Activated CD4-positive, alpha-beta T cell treated with anti-CD3 and anti-CD28 coated beads for 36 hours (primary cell): ENCODE results near the gene CEMP1. TPM values are rescaled to one million over a fixed set of nuclear protein-coding genes. Genes with fewer than 3 reads are reported as not detected.

ENCODE experiments used
- ATAC-seq: fragments of 200-7000 bp; cut with Tn5 transposase; one replicate; pipeline ENCODE4 v1.10.0; 2021; ENCODE audit warnings: mild to moderate bottlenecking, moderate library complexity
- CTCF ChIA-PET: fragments of 350-600 bp; sonication (Branson Sonifier 250); formaldehyde crosslinking; loops from one replicate; lab custom pipeline; 2021; ENCODE audit warnings: antibody characterized with exemption; lab: Charles Lee
- POLR2A ChIA-PET: fragments of 350-600 bp; sonication (Branson Sonifier 250); formaldehyde crosslinking; loops from one replicate; lab custom pipeline; 2021; ENCODE audit warnings: antibody characterized with exemption, inconsistent platforms; lab: Charles Lee
- DNase-seq: peaks from one replicate; pipeline ENCODE4 v3.0.0-alpha.2; 2020
- H3K27ac Mint-ChIP-seq: one replicate; pipeline ENCODE4 v1.8.0; 2021; ENCODE audit warnings: mixed read lengths
- H3K27me3 Mint-ChIP-seq: one replicate; pipeline ENCODE4 v1.8.0; 2021; ENCODE audit warnings: mixed read lengths
- H3K36me3 Mint-ChIP-seq: one replicate; pipeline ENCODE4 v1.8.0; 2021; ENCODE audit warnings: low read depth, mixed read lengths
- H3K4me1 Mint-ChIP-seq: one replicate; pipeline ENCODE4 v1.8.0; 2021; ENCODE audit warnings: mixed read lengths
- H3K4me3 Mint-ChIP-seq: one replicate; pipeline ENCODE4 v1.8.0; 2021; ENCODE audit warnings: mild to moderate bottlenecking, moderate library complexity, mixed read lengths
- H3K9me3 Mint-ChIP-seq: one replicate; pipeline ENCODE4 v1.8.0; 2021; ENCODE audit warnings: low read depth, mixed read lengths
- intact Hi-C, 2 experiments: fragments of 100-400 bp; cut with DNase I in 1 of 2; cut with micrococcal nuclease in 1 of 2; formaldehyde crosslinking; loops; one replicate each; pipeline versions ENCODE4 v1.14.2 to v1.15.1; 2022 to 2024; cut with DNase I, micrococcal nuclease
- total RNA-seq, 2 experiments: library from RNA; stranded (reverse); gene quantifications; one replicate each; pipeline ENCODE4 v1.2.3, GENCODE V29; 2021

CEMP1 gene
- total RNA-seq, 2 experiments from 2014 or later = not detected

DNA sequence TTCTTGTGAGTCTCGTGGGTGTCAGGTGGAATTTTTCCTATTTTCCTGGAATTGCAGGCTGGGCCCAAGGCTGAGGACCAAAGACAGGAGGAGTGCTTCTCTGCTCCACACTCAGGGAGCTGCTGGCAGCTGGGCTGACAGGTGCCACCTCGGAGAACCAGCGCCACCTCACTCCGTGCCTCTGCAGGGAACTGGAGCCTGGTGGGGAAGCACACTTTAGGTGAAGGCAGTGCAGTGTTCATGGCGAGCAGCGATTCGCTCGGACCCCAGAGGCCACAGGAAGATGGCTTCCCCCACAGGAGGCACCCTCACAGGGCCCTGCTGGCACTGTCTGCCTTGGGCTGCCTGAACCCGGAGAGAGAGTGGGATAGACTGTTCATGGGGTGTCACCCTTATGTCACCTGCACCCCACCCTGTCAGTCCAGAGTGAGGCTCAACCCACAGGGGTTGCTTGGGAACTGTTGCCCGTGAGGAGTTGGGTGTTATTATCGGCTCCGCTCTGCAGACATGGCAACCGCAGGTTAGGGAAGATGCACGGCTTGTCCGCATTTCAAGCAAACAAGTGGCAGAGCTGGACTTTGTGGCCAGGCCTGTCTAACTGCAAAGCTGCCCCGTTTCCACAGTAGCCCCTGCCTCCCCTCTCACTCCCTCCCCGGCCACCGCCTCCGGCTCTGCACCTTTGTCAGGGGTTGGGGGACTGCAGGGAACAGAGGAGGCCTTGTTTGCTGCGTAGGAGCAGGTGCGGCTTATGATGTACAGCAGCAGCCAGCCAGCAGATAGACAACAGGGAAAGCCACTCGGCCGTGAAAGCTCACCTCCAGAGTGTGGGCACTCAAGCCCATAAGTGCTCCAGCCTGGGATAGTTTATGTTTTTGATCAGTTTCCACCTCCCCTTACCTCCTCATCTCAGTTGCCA is 40.8 kb downstream of the CEMP1 start:
- H3K27me3 Mint-ChIP-seq = no peaks in the 10 kb centered on the region
- H3K9me3 Mint-ChIP-seq = no peaks in the 10 kb centered on the region
- intact Hi-C loops = no loop called here
- CTCF ChIA-PET = no interaction called here
- H3K4me1 Mint-ChIP-seq = peaks cover 14% of the 10 kb centered on the region
- POLR2A ChIA-PET = no interaction called here
- H3K36me3 Mint-ChIP-seq = peaks cover 2% of the 10 kb centered on the region
- no peak overlapping the region for H3K27ac Mint-ChIP-seq
- ATAC-seq = no peak
- H3K4me3 Mint-ChIP-seq = no peak overlapping the region
- no peak for DNase-seq

DNA sequence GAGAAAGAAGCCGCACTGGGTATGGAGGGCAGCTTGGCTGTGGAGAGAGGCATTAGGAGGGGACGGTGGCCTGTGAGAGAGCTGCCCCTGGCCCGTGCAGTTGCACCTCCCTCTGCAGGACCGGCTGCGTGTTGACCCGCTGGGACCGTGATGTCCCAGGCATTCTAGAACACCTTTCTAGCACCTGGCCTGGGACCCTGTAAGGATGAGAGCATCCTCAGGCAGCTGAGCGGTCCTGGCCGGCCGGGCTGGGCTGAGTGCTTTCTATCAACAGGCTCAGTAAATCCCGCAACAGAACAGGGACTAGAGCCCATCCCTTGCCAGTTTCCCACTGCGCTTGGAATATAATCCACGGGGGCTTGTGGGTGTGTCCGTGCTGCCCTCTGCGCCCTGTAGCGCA is 41.6 kb downstream of the CEMP1 start:
- H3K27ac Mint-ChIP-seq = no peak overlapping the region

DNA sequence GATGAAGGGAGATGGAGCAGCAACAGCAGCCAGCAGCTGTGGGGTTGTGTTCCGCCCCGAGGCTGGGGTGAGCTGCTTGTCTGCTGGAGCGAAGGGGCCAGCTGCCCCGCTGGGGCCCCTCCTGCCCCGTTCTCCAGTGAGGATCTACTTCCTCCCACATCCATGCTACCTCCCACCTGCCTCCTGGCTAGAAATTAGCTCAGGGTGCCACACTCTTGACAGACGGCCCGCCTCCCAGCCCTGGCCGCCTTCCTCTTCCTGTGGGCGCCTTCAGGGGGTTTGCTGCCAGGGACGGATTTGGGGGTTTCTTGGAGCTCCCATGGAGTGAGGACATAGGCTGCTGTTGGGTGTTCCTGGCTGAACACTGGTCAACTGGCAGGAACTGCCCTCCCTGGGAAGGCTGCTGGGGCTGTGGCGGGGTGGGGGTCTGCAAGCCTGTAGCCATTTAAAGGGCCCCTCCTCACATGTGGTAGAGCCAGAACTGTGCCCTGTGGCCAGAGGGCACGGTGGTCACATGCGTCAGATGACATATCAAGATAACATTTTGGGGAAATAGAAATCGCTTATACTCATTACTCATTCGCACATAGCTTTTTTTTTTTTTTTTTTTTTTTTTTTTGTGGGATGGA is 43.2 kb downstream of the CEMP1 start:
- DNase-seq = no peak
- peaks cover 2% of the 10 kb centered on the region for H3K36me3 Mint-ChIP-seq
- ChIA-PET CTCF (interaction anchor here (0.6 to 1.5 kb wide), 3 partner anchors 13 to 236 kb away, joined by 3 to 4 read pairs (median 3); no protein-coding TSS in a partner anchor), POLR2A (no interaction called here)
- H3K27me3 Mint-ChIP-seq = no peaks in the 10 kb centered on the region
- intact Hi-C loops = loop anchor here in 1 of 2 experiments (1.0 to 10.0 kb wide), 5 partner anchors 28 to 463 kb away; partner anchors contain the start of genes ABCA3, CASKIN1, CCNF and NHERF2
- H3K9me3 Mint-ChIP-seq = no peaks in the 10 kb centered on the region
- no peak overlapping the region for H3K27ac Mint-ChIP-seq
- ATAC-seq = no peak
- H3K4me3 Mint-ChIP-seq = no peak overlapping the region
- peaks cover 14% of the 10 kb centered on the region for H3K4me1 Mint-ChIP-seq

More for the DNA sequence above, 41.6 kb downstream of the CEMP1 start:
- Mint-ChIP-seq H3K27me3 (no peaks in the 10 kb centered on the region), H3K4me3 (no peak overlapping the region), H3K36me3 (peaks cover 2% of the 10 kb centered on the region), H3K9me3 (no peaks in the 10 kb centered on the region), H3K4me1 (peaks cover 14% of the 10 kb centered on the region)
- ATAC-seq (no peak), DNase-seq (no peak)
- POLR2A ChIA-PET = interaction anchor here (0.6 kb wide), 1 partner anchor 43 kb away, joined by 3 read pairs; no protein-coding TSS in a partner anchor
- CTCF ChIA-PET = no interaction called here
- intact Hi-C loops = loop anchor here in 1 of 2 experiments (5.0 to 10.0 kb wide), 2 partner anchors 292 to 465 kb away; partner anchors contain the start of genes CASKIN1 and NHERF2

GRCh38 chr16:2487517-2487842 is 43.7 kb downstream of the CEMP1 start:
- intact Hi-C loops = loop anchor here in 1 of 2 experiments (1.0 to 10.0 kb wide), 5 partner anchors 27 to 463 kb away; partner anchors contain the start of genes ABCA3, CASKIN1, CCNF and NHERF2
- POLR2A ChIA-PET = interaction anchor here (0.6 kb wide), 1 partner anchor 98 kb away, joined by 4 read pairs; no protein-coding TSS in a partner anchor

DNA sequence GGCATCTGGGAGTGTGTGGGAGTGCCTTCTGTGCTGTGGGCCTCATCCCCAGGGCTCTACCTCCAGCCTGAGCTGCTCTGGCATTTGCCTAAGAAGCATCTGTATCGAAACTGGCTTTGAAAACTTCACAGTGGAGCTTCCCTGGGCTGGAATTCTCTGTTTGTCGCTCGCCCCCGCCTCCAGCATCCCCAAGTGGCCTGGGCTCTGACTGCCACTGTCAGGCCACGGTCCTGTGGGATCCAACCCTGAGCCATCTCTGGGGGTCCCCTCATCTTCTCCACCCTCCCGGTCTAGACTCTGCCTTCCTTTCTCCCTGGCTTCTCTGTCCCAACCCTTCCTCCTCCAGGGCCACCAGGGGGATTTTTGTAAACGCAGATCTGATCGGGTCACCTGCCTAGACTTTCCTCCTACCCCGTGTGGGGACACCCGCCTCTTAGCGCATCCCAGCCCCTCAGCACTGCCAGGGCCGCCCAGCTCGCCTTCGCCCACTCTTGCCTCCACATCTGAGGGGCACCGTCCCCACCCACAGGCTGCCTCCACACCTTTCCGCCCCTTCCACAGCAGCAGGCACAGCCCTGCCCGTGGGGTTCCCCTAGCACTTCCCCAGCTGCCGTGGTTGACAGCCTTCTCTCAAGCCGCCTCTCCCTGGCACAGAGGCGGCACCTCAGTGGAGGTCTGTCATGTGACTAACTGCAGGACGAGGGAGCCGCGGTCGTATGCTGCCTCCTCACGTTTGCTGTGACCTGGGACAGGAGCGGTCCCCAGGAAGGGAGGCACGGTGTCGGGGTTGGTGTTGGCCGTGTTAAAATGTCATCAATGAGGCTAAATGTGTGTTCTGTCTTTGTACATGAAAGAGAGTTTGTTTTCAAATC is 44.3 kb downstream of the CEMP1 start:
- DNase-seq (peak; percentile 90), ATAC-seq (peak; percentile 99)
- peaks cover 2% of the 10 kb centered on the region for H3K36me3 Mint-ChIP-seq
- intact Hi-C loops = loop anchor here in 1 of 2 experiments (1.0 to 10.0 kb wide), 5 partner anchors 27 to 462 kb away; partner anchors contain the start of genes ABCA3, CASKIN1, CCNF and NHERF2
- no peaks in the 10 kb centered on the region for H3K27me3 Mint-ChIP-seq
- H3K4me1 Mint-ChIP-seq = peaks cover 14% of the 10 kb centered on the region
- H3K4me3 Mint-ChIP-seq = peak overlapping the region; percentile 51
- ChIA-PET POLR2A (interaction anchor here (0.6 kb wide), 1 partner anchor 97 kb away, joined by 4 read pairs; no protein-coding TSS in a partner anchor), CTCF (interaction anchor here (0.6 to 1.4 kb wide), 5 partner anchors 13 to 235 kb away, joined by 3 to 4 read pairs (median 3); no protein-coding TSS in a partner anchor)
- no peaks in the 10 kb centered on the region for H3K9me3 Mint-ChIP-seq
- H3K27ac Mint-ChIP-seq = peak overlapping the region; percentile 70

More at GRCh38 chr16:2487517-2487842, 43.7 kb downstream of the CEMP1 start:
- ATAC-seq (no peak), DNase-seq (no peak)
- H3K9me3 Mint-ChIP-seq = no peaks in the 10 kb centered on the region
- peak overlapping the region; percentile 51 for H3K4me3 Mint-ChIP-seq
- H3K36me3 Mint-ChIP-seq = peaks cover 2% of the 10 kb centered on the region
- peaks cover 14% of the 10 kb centered on the region for H3K4me1 Mint-ChIP-seq
- no peaks in the 10 kb centered on the region for H3K27me3 Mint-ChIP-seq
- CTCF ChIA-PET = interaction anchor here (0.6 to 1.3 kb wide), 2 partner anchors 14 to 235 kb away, joined by 3 read pairs; no protein-coding TSS in a partner anchor
- peak overlapping the region; percentile 70 for H3K27ac Mint-ChIP-seq

DNA sequence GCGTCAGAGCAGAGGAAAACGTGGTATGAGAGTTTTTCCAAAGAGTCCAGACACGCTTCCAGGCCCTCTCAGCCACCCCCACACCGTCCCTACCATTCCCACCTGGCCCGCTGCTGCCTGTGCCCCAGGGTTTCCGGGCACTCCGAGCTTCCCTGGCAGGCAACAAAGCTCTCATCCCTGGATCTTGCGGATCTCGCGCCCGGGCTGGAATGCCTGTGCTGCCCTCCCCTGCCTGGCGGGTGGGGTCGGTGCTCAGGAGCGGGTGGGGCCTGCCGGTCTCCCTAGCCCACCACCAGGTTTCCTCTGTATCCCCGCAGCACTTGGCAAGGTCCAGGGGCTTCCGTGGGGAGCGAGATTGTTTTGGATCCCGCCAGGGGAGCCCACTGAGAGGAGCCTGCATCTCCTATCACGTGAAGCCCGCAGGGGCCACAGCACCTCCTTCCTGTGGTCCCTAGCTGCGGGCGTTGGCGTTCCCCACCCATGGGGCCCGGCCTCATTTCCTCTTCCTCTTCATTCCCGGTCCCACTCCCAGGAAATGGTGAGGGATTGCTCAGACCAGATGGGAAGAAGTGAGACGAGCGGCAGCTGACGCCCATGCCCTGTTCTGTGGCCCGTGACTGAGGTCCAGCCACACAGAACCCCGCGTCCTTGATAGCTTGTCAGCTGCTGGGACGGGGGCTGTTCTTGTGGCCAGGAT is 45.2 kb downstream of the CEMP1 start:
- intact Hi-C loops = loop anchor here in 1 of 2 experiments (5.0 to 10.0 kb wide), 2 partner anchors 289 to 461 kb away; partner anchors contain the start of genes CASKIN1 and NHERF2
- ChIA-PET POLR2A (interaction anchor here (0.5 kb wide), 1 partner anchor 70 kb away, joined by 5 read pairs; no protein-coding TSS in a partner anchor), CTCF (interaction anchor here (0.7 to 1.4 kb wide), 4 partner anchors 8 to 141 kb away, joined by 3 to 4 read pairs (median 3); no protein-coding TSS in a partner anchor)
- no peaks in the 10 kb centered on the region for H3K27me3 Mint-ChIP-seq
- H3K4me1 Mint-ChIP-seq = peaks cover 14% of the 10 kb centered on the region
- no peak overlapping the region for H3K4me3 Mint-ChIP-seq
- H3K9me3 Mint-ChIP-seq = no peaks in the 10 kb centered on the region
- ATAC-seq (no peak), DNase-seq (no peak)
- peaks cover 2% of the 10 kb centered on the region for H3K36me3 Mint-ChIP-seq
- H3K27ac Mint-ChIP-seq = no peak overlapping the region

DNA sequence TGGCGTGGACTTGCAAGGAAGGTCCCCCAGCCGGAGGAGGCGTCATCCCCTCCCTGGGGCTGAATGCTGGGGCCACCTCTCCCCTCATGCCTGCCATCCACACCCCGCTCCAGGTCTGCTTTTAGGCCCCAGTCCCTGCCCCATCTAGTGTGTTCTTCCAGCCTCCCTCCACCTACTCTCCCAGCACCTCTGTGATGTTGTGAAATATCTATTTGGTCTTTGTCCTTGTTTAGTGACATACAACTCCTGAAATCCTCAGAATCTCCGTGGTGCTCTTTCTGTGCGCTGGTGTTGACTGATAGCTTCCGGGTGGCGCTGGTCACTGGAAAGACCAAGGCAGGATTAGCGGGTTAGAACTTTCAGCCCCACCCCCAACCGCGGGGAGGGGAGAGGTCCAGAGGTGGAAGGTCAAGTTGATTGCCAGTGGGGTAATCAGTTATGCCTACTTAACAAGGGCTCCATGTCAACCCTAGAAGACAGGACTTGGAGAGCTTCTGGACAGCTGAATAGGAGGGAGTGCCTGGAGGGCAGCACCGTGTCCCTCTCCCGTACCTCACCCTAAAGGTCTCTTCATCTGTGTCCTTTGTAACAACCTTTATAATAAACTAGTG is 46.2 kb downstream of the CEMP1 start:
- Mint-ChIP-seq H3K27ac (no peak overlapping the region), H3K27me3 (no peaks in the 10 kb centered on the region), H3K9me3 (no peaks in the 10 kb centered on the region), H3K36me3 (peaks cover 2% of the 10 kb centered on the region), H3K4me1 (peaks cover 14% of the 10 kb centered on the region), H3K4me3 (no peak overlapping the region)
- ChIA-PET CTCF (interaction anchor here (0.7 kb wide), 1 partner anchor 7 kb away, joined by 3 read pairs; no protein-coding TSS in a partner anchor), POLR2A (interaction anchor here (0.5 kb wide), 1 partner anchor 69 kb away, joined by 5 read pairs; no protein-coding TSS in a partner anchor)
- intact Hi-C loops = loop anchor here in 1 of 2 experiments (5.0 to 10.0 kb wide), 2 partner anchors 288 to 460 kb away; partner anchors contain the start of genes CASKIN1 and NHERF2
- DNase-seq = no peak
- no peak for ATAC-seq

DNA sequence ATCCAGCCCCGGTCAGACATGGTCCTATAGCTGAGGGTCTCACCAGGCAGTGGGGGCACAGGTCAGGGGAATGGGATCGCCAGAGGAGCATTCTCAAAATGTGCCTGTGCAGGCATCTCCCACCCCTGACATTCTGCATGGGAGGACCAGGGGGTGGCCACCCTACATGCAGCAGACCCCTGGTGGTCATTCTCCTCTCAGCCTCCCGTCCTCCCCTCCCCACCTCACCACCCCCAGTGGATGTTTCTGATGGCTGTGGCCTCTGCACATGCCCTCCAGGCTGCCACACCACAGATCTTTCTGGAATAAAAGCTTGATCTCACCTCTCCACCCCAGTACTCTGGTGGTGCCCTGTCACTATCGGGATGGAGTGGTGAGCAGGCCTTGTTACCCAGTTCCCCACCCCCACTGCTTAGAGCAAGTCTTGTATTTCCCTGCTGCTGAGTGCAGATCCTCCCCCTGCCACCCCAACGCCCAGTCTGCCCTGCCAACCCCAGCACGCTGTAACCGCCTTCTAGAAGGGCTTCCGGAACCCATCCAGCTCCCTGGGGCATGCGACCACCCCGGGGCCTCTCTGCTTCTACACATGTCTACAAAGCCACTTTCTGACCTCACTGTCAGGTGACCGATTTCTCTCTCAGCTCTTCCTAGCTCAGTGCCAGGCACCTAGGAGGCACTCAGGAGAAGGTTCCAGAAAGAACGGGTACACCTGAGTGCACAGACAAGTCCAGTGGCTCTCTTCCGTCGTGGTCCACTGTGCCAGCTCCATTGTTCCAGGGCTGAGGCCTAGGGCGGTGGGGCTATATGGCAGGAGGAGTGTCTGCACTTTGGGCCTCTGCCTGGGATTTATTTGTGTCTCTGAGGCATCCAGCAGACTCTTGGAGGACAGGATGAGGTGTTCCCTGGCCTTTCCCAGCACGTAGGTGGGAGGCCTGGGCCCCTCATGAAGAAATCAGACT is 47.0 kb downstream of the CEMP1 start:
- Mint-ChIP-seq H3K27me3 (no peaks in the 10 kb centered on the region), H3K4me3 (no peak overlapping the region), H3K4me1 (peaks cover 14% of the 10 kb centered on the region), H3K9me3 (no peaks in the 10 kb centered on the region), H3K27ac (no peak overlapping the region), H3K36me3 (peaks cover 2% of the 10 kb centered on the region)
- POLR2A ChIA-PET = no interaction called here
- CTCF ChIA-PET = interaction anchor here (0.9 kb wide), 1 partner anchor 290 kb away, joined by 4 read pairs; no protein-coding TSS in a partner anchor
- intact Hi-C loops = loop anchor here in 1 of 2 experiments (10.0 kb wide), 1 partner anchor 459 kb away; the partner anchor contains the start of gene NHERF2
- ATAC-seq = no peak
- DNase-seq = no peak
